ENCODE results near the gene SPG11.

SPG11 gene

GRCh38 chr15:44588541-44588940 is 74.9 kb downstream of the SPG11 start:
- ChIA-PET CTCF (interaction anchor here (1.1 to 7.3 kb wide), 6 partner anchors 10 to 337 kb away, joined by 3 to 50 read pairs (median 5); partner anchors contain the start of gene TRIM69), POLR2A (interaction anchor here (0.6 kb wide), 1 partner anchor 20 kb away, joined by 6 read pairs; no protein-coding TSS in a partner anchor)
- Histone ChIP-seq H3K4me3 (ENCODE audit: control insufficient read depth in 1 of 7, extremely low read depth in 1 of 7, insufficient read depth in 4 of 7, low read depth in 2 of 7, low read length in 6 of 7) (no peak overlapping the region), H3K27me3 (replicated peaks in 2 of 5; ENCODE audit: control insufficient read depth in 4 of 5, insufficient read depth in 5 of 5, low read length in 4 of 5) (no peaks in the 10 kb centered on the region), H3K9me3 (ENCODE audit: control extremely low read depth in 1 of 5, control insufficient read depth in 4 of 5, insufficient read depth in 2 of 5, low read depth in 1 of 5, low read length in 4 of 5) (no peaks in the 10 kb centered on the region), H3K36me3 (ENCODE audit: control insufficient read depth in 4 of 4, insufficient read depth in 4 of 4, low read length in 3 of 4) (peaks cover 38 to 85% (median 59%) of the 10 kb centered on the region in 4 experiments), H3K4me1 (ENCODE audit: control extremely low read depth in 1 of 4, control insufficient read depth in 4 of 4, insufficient read depth in 4 of 4, low read length in 3 of 4) (no peaks in the 10 kb centered on the region), H3K27ac (ENCODE audit: insufficient read depth in 1 of 2, low read depth in 1 of 2, low read length in 2 of 2, poor library complexity in 1 of 2, severe bottlenecking in 2 of 2) (no peak overlapping the region)
- WGBS (ENCODE audit: insufficient coverage): 100% methylated on average over 2 of the region's 5 CpGs
- DNase-seq: no peak

GRCh38 chr15:44585633-44586032 is 77.8 kb downstream of the SPG11 start:
- ChIA-PET CTCF (interaction anchor here (0.8 to 7.3 kb wide), 3 partner anchors 10 to 153 kb away, joined by 3 to 50 read pairs (median 4); no protein-coding TSS in a partner anchor), POLR2A (interaction anchor here (0.7 kb wide), 1 partner anchor 139 kb away, joined by 5 read pairs; no protein-coding TSS in a partner anchor)
- Histone ChIP-seq H3K4me3 (ENCODE audit: control insufficient read depth in 1 of 7, extremely low read depth in 1 of 7, insufficient read depth in 4 of 7, low read depth in 2 of 7, low read length in 6 of 7) (no peak overlapping the region), H3K9me3 (ENCODE audit: control extremely low read depth in 1 of 5, control insufficient read depth in 4 of 5, insufficient read depth in 2 of 5, low read depth in 1 of 5, low read length in 4 of 5) (no peaks in the 10 kb centered on the region), H3K27ac (ENCODE audit: insufficient read depth in 1 of 2, low read depth in 1 of 2, low read length in 2 of 2, poor library complexity in 1 of 2, severe bottlenecking in 2 of 2) (no peak overlapping the region), H3K27me3 (replicated peaks in 2 of 5; ENCODE audit: control insufficient read depth in 4 of 5, insufficient read depth in 5 of 5, low read length in 4 of 5) (no peaks in the 10 kb centered on the region), H3K4me1 (ENCODE audit: control extremely low read depth in 1 of 4, control insufficient read depth in 4 of 4, insufficient read depth in 4 of 4, low read length in 3 of 4) (no peaks in the 10 kb centered on the region), H3K36me3 (ENCODE audit: control insufficient read depth in 4 of 4, insufficient read depth in 4 of 4, low read length in 3 of 4) (peaks cover 39 to 81% (median 57%) of the 10 kb centered on the region in 4 experiments)
- DNase-seq: no peak
- WGBS (ENCODE audit: insufficient coverage): 100% methylated on average over 1 of the region's 2 CpGs

- DNase-seq: peak; percentile 56 to 76 (median 72)
- POLR2A ChIA-PET: no interaction called here
- WGBS (ENCODE audit: insufficient coverage): 68% methylated on average over 5 of the region's 5 CpGs
- Histone ChIP-seq H3K36me3 (ENCODE audit: control insufficient read depth in 4 of 4, insufficient read depth in 4 of 4, low read length in 3 of 4) (peaks cover 39 to 78% (median 50%) of the 10 kb centered on the region in 4 experiments), H3K27me3 (replicated peaks in 2 of 5; ENCODE audit: control insufficient read depth in 4 of 5, insufficient read depth in 5 of 5, low read length in 4 of 5) (no peaks in the 10 kb centered on the region), H3K27ac (ENCODE audit: insufficient read depth in 1 of 2, low read depth in 1 of 2, low read length in 2 of 2, poor library complexity in 1 of 2, severe bottlenecking in 2 of 2) (no peak overlapping the region), H3K9me3 (ENCODE audit: control extremely low read depth in 1 of 5, control insufficient read depth in 4 of 5, insufficient read depth in 2 of 5, low read depth in 1 of 5, low read length in 4 of 5) (no peaks in the 10 kb centered on the region), H3K4me3 (ENCODE audit: control insufficient read depth in 1 of 7, extremely low read depth in 1 of 7, insufficient read depth in 4 of 7, low read depth in 2 of 7, low read length in 6 of 7) (no peak overlapping the region), H3K4me1 (ENCODE audit: control extremely low read depth in 1 of 4, control insufficient read depth in 4 of 4, insufficient read depth in 4 of 4, low read length in 3 of 4) (no peaks in the 10 kb centered on the region)
- CTCF ChIA-PET: interaction anchor here (0.9 to 7.3 kb wide), 11 partner anchors 8 to 175 kb away, joined by 3 to 50 read pairs (median 5); partner anchors contain the start of gene TRIM69
Observed at GRCh38 chr15:44584162-44584749, 79.2 kb downstream of the SPG11 start.

- DNase-seq: no peak
- no CpG with 5 or more reads among the region's 2 CpGs for WGBS (ENCODE audit: insufficient coverage)
- no peak overlapping the region for H3K27ac ChIP-seq (ENCODE audit: insufficient read depth in 1 of 2, low read depth in 1 of 2, low read length in 2 of 2, poor library complexity in 1 of 2, severe bottlenecking in 2 of 2)
- H3K4me3 ChIP-seq (ENCODE audit: control insufficient read depth in 1 of 7, extremely low read depth in 1 of 7, insufficient read depth in 4 of 7, low read depth in 2 of 7, low read length in 6 of 7): no peak overlapping the region
- ChIA-PET CTCF (interaction anchor here (0.7 to 8.3 kb wide), 6 partner anchors 7 to 157 kb away, joined by 3 to 50 read pairs (median 13); partner anchors contain the start of gene TRIM69), POLR2A (no interaction called here)
- peaks cover 0 to 6% (median 1%) of the 10 kb centered on the region in 4 experiments for H3K4me1 ChIP-seq (ENCODE audit: control extremely low read depth in 1 of 4, control insufficient read depth in 4 of 4, insufficient read depth in 4 of 4, low read length in 3 of 4)
- peaks cover 23 to 48% (median 28%) of the 10 kb centered on the region in 4 experiments for H3K36me3 ChIP-seq (ENCODE audit: control insufficient read depth in 4 of 4, insufficient read depth in 4 of 4, low read length in 3 of 4)
- H3K9me3 ChIP-seq (ENCODE audit: control extremely low read depth in 1 of 5, control insufficient read depth in 4 of 5, insufficient read depth in 2 of 5, low read depth in 1 of 5, low read length in 4 of 5): no peaks in the 10 kb centered on the region
- no peaks in the 10 kb centered on the region for H3K27me3 ChIP-seq (replicated peaks in 2 of 5; ENCODE audit: control insufficient read depth in 4 of 5, insufficient read depth in 5 of 5, low read length in 4 of 5)
Observed at GRCh38 chr15:44580105-44580504, 83.4 kb downstream of the SPG11 start.

- DNase-seq: no peak
- ChIA-PET CTCF (interaction anchor here (0.9 to 8.3 kb wide), 3 partner anchors 9 to 83 kb away, joined by 3 to 50 read pairs (median 5); no protein-coding TSS in a partner anchor), POLR2A (no interaction called here)
- H3K4me1 ChIP-seq (ENCODE audit: control extremely low read depth in 1 of 4, control insufficient read depth in 4 of 4, insufficient read depth in 4 of 4, low read length in 3 of 4): peaks cover 0 to 6% (median 1%) of the 10 kb centered on the region in 4 experiments
- 100% methylated on average over 1 of the region's 1 CpG for WGBS (ENCODE audit: insufficient coverage)
- H3K27me3 ChIP-seq (replicated peaks in 2 of 5; ENCODE audit: control insufficient read depth in 4 of 5, insufficient read depth in 5 of 5, low read length in 4 of 5): no peaks in the 10 kb centered on the region
- H3K36me3 ChIP-seq (ENCODE audit: control insufficient read depth in 4 of 4, insufficient read depth in 4 of 4, low read length in 3 of 4): peaks cover 4 to 53% (median 28%) of the 10 kb centered on the region in 4 experiments
- no peaks in the 10 kb centered on the region for H3K9me3 ChIP-seq (ENCODE audit: control extremely low read depth in 1 of 5, control insufficient read depth in 4 of 5, insufficient read depth in 2 of 5, low read depth in 1 of 5, low read length in 4 of 5)
- H3K27ac ChIP-seq (ENCODE audit: insufficient read depth in 1 of 2, low read depth in 1 of 2, low read length in 2 of 2, poor library complexity in 1 of 2, severe bottlenecking in 2 of 2): no peak overlapping the region
- no peak overlapping the region for H3K4me3 ChIP-seq (ENCODE audit: control insufficient read depth in 1 of 7, extremely low read depth in 1 of 7, insufficient read depth in 4 of 7, low read depth in 2 of 7, low read length in 6 of 7)
Observed at GRCh38 chr15:44574734-44575133, 88.7 kb downstream of the SPG11 start.

- no peak overlapping the region for H3K4me3 ChIP-seq (ENCODE audit: control insufficient read depth in 1 of 7, extremely low read depth in 1 of 7, insufficient read depth in 4 of 7, low read depth in 2 of 7, low read length in 6 of 7)
- WGBS (ENCODE audit: insufficient coverage): 98% methylated on average over 6 of the region's 6 CpGs
- H3K4me1 ChIP-seq (ENCODE audit: control extremely low read depth in 1 of 4, control insufficient read depth in 4 of 4, insufficient read depth in 4 of 4, low read length in 3 of 4): peaks cover 0 to 2% (median 0%) of the 10 kb centered on the region in 4 experiments
- no peak overlapping the region for H3K27ac ChIP-seq (ENCODE audit: insufficient read depth in 1 of 2, low read depth in 1 of 2, low read length in 2 of 2, poor library complexity in 1 of 2, severe bottlenecking in 2 of 2)
- peaks cover 2 to 62% (median 31%) of the 10 kb centered on the region in 4 experiments for H3K36me3 ChIP-seq (ENCODE audit: control insufficient read depth in 4 of 4, insufficient read depth in 4 of 4, low read length in 3 of 4)
- DNase-seq: no peak
- ChIA-PET POLR2A (interaction anchor here (0.7 kb wide), 1 partner anchor 36 kb away, joined by 4 read pairs; no protein-coding TSS in a partner anchor), CTCF (interaction anchor here (0.7 to 8.3 kb wide), 3 partner anchors 13 to 165 kb away, joined by 3 to 50 read pairs (median 3); no protein-coding TSS in a partner anchor)
- H3K27me3 ChIP-seq (replicated peaks in 2 of 5; ENCODE audit: control insufficient read depth in 4 of 5, insufficient read depth in 5 of 5, low read length in 4 of 5): no peaks in the 10 kb centered on the region
- H3K9me3 ChIP-seq (ENCODE audit: control extremely low read depth in 1 of 5, control insufficient read depth in 4 of 5, insufficient read depth in 2 of 5, low read depth in 1 of 5, low read length in 4 of 5): no peaks in the 10 kb centered on the region
Observed at GRCh38 chr15:44573386-44573785, 90.1 kb downstream of the SPG11 start.

- Histone ChIP-seq H3K36me3 (ENCODE audit: control insufficient read depth in 4 of 4, insufficient read depth in 4 of 4, low read length in 3 of 4) (peaks cover 11 to 83% (median 50%) of the 10 kb centered on the region in 4 experiments), H3K27ac (ENCODE audit: insufficient read depth in 1 of 2, low read depth in 1 of 2, low read length in 2 of 2, poor library complexity in 1 of 2, severe bottlenecking in 2 of 2) (no peak overlapping the region), H3K4me1 (ENCODE audit: control extremely low read depth in 1 of 4, control insufficient read depth in 4 of 4, insufficient read depth in 4 of 4, low read length in 3 of 4) (no peaks in the 10 kb centered on the region), H3K27me3 (replicated peaks in 2 of 5; ENCODE audit: control insufficient read depth in 4 of 5, insufficient read depth in 5 of 5, low read length in 4 of 5) (no peaks in the 10 kb centered on the region), H3K9me3 (ENCODE audit: control extremely low read depth in 1 of 5, control insufficient read depth in 4 of 5, insufficient read depth in 2 of 5, low read depth in 1 of 5, low read length in 4 of 5) (peaks cover 0 to 7% (median 5%) of the 10 kb centered on the region in 5 experiments), H3K4me3 (ENCODE audit: control insufficient read depth in 1 of 7, extremely low read depth in 1 of 7, insufficient read depth in 4 of 7, low read depth in 2 of 7, low read length in 6 of 7) (no peak overlapping the region)
- ChIA-PET POLR2A (no interaction called here), CTCF (interaction anchor here (3.3 kb wide), 1 partner anchor 8 kb away, joined by 15 read pairs; no protein-coding TSS in a partner anchor)
- WGBS (ENCODE audit: insufficient coverage): 88% methylated on average over 3 of the region's 4 CpGs
- no peak for DNase-seq
Observed at GRCh38 chr15:44570361-44570760, 93.1 kb downstream of the SPG11 start.

All from common myeloid progenitor, CD34-positive (primary cell).